C4-2B (cell line): ENCODE results near the gene MIR17HG.

Experiments
- H3K27ac ChIP-seq: fragments of 450-650 bp; 2 replicates; pipeline ENCODE4 v1.5.1; 2017
- ZFX ChIP-seq: fragments of 450-650 bp; IDR thresholded peaks from 2 replicates; pipeline ENCODE4 v1.6.1; 2017
- TF ChIP-seq, protein P1 (sequence below): fragments of 450-650 bp; conservative IDR thresholded peaks from 2 replicates; pipeline ENCODE4 v1.5.1; 2017; ENCODE audit warnings: mild to moderate bottlenecking

MIR17HG gene

DNA sequence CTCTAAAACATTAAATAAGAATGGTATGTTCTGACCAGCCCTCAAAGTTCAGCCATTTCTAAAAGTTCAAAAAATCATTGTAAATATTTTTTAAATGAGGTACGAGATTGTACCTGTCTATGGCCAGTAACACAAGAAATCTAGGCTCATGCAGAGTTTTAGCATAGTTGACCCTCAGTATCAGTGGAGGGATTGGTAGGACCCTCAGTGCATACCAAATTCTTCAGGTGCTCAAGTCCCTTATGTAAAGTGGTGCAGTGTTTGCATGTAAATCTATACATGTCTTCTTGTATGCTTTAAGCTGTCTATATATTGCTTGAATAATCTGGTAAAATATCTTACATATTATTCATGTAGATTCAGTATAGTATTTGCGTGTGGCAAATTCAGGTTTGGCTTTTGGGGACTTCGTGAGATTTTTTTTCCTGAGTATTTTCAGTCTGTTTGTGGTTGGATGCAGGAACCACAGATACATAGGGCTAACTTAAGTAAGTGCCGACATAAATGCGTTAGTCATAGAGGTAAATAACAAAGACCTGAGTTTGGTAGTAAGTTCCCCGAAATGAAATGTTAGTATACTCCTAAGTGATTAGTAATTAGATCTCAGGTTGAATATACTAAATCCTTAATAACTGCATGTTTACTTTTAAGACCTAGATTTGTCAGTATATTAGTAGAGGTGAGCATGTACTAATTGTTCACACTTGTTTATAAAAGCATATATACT, 7.8 kb downstream of the MIR17HG start:
- no peak overlapping the region for H3K27ac ChIP-seq
- TF ChIP-seq, protein P1, sequence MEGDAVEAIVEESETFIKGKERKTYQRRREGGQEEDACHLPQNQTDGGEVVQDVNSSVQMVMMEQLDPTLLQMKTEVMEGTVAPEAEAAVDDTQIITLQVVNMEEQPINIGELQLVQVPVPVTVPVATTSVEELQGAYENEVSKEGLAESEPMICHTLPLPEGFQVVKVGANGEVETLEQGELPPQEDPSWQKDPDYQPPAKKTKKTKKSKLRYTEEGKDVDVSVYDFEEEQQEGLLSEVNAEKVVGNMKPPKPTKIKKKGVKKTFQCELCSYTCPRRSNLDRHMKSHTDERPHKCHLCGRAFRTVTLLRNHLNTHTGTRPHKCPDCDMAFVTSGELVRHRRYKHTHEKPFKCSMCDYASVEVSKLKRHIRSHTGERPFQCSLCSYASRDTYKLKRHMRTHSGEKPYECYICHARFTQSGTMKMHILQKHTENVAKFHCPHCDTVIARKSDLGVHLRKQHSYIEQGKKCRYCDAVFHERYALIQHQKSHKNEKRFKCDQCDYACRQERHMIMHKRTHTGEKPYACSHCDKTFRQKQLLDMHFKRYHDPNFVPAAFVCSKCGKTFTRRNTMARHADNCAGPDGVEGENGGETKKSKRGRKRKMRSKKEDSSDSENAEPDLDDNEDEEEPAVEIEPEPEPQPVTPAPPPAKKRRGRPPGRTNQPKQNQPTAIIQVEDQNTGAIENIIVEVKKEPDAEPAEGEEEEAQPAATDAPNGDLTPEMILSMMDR, result no peak
- TF ChIP-seq ZFX, result no peak

DNA sequence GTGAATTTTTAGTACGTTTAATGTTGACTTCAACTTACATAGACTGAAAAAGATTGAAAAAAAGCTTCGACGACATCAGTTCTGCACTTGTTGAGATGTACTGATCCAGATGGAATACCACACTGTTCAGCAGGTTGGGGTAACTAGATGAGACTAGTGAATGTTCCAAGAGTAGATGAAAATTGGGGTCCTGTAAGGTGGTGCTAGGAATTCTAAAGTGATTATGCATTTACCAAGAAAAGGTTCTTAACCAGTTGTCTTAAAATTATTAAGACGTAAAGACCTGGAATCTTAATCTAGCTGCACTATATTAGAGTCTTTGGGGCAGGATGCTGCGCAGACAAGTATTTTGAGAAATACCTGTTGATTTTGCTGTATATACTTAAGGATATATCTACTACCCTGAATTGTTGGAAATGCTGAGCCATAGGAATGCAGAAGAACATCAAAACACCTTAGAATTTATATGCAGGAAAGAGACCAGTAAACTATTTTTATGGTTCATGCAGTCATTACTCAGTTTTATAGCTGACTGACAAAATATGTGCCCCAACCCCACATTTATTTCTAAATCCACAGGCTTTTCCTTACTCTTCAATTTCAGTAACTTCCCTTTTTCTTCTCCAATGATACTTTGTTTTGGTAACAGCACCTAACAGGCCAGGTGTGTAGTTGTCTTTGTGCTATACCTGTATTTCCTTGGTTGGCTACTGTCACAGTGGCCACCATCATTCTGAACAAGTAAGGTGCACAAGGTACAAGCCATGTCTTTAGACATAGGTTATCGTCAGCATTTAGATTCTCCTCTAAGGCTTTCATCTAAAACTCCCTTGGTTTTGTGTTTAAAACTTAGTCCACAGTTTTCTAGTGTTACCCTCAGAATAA, 8.6 kb downstream of the MIR17HG start:
- TF ChIP-seq, protein P1, result no peak
- TF ChIP-seq ZFX, result no peak
- H3K27ac ChIP-seq, result no peak overlapping the region

DNA sequence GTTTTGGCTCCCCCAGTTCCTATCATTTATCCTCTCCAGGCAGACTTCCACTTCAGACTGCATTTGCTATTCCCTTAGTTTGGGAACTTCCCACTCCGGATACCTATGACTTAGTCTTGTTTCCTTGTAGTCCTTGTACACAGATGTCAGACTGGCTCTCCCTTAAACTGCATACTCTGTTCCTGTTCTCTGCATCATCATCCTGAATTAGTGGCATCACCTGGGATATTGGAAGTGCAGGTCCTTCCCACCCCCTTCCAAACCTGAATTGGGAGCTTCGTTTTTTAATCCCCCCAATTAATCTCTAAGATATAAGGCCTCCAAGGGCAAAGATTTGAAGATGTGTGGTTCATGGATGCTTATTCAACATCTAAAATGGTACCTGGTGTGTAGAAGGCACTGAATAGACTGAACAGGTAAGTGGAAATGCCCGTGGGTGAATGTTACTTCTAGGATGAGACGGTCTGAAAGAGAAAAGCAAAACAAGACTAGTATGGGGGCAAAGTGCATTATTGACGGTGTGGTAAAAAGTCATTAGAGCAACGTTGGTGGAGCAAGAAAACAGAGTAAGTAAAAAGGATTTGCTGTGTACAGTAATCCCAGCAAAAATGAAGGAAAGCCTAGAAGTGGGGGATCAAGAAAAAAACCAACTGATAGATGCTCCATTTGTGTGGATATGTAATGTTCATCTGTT, 9.6 kb downstream of the MIR17HG start:
- no peak for TF ChIP-seq ZFX
- TF ChIP-seq, protein P1, result no peak
- H3K27ac ChIP-seq, result no peak overlapping the region

DNA sequence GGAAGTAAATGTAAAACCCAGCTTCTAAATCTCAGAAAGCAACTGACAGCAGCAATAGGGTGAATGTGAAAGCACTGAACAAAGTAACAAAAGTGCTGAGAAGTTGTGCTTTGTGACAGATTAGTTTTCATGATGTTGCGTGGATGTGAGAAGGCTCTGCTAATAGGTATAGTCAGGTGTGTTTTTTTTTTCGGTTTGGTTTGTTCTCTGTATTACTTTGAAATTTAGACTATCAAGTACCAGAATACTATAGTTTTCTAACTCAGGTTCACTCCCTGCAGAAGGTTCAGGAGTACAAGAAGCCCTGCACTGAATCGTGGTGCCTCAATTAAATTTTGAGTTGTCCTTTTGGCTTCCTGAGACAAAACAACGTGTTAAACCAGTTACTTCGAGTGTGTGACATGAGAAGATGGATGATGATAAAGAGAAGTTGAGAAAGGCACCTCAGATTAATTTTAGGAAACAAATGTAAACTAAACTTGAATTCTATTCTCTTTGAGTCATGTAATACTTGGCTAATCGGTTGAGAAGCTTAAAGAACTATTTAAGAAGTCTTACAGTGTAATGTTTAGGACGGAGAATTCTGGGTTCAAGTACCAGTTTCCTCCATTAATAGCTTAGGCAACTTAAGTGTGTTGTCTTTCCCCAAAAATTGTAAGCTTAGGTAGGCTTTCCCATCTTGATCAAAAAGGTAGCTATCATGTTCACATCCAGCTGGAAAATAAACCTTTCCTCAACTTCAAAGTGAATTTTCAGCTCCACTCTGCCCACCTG, 10.3 kb downstream of the MIR17HG start:
- H3K27ac ChIP-seq, result no peak overlapping the region

DNA sequence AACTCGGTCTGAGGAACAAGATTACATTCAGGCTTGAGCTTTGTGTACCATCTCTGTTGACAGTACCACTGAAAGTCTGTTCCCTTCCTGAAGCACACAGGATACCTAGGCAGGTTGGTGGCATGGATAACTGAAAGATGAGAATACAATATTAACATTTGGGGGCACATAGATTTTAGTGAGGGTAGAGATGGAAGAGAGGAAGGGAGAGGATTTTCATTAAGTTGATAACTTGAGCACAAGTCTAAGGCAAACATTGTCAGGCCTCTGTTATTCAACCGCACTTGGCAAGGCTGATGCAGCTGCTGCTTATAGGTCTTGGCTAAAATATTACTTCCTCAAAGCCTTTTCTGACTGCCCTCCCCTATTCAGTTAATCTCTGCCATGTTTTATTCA, 10.9 kb downstream of the MIR17HG start:
- no peak overlapping the region for H3K27ac ChIP-seq

More for the DNA sequence above, 10.3 kb downstream of the MIR17HG start:
- TF ChIP-seq, protein P1, result no peak
- TF ChIP-seq ZFX, result no peak

DNA sequence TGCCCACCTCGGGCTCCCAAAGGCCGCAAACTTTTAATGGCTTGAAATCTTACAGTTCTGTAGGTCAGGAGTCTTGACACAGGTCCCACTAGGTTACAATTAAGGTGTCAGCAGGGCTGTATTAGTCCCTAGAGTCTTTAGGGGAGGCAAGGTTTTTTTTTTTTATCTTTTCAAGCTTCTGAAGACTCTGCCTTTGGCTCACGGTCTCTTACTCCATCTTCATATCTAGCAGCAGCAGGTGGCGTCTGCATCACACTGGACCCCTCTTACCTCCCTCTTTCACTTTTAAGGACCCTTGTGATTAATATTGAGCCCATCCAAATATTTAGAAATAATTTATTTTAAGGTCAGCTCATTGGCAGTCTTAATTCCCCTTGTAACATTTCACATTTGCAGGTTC, 11.6 kb downstream of the MIR17HG start:
- TF ChIP-seq, protein P1, result no peak
- no peak for TF ChIP-seq ZFX
- H3K27ac ChIP-seq, result no peak overlapping the region

More for the DNA sequence above, 10.9 kb downstream of the MIR17HG start:
- TF ChIP-seq, protein P1, result no peak
- no peak for TF ChIP-seq ZFX
